T-helper 2 cell treated with Interferon-gamma antibody and Interleukin-4, amounts not matched to agents 100 ng/mL and 5 ng/mL, for 36 hours (primary cell): ENCODE measurements around the gene CALHM4. TPM values are rescaled to one million over a fixed set of nuclear protein-coding genes. Genes with fewer than 3 reads are reported as not detected.

Experiments
- intact Hi-C: fragments of 100-400 bp; cut with micrococcal nuclease; formaldehyde crosslinking; loops from one replicate; pipeline ENCODE4 v1.15.1; 2023
- total RNA-seq: library from RNA; stranded (reverse); gene quantifications from 2 replicates; pipeline ENCODE4 v1.2.3, GENCODE V29; 2022

CALHM4 gene
- total RNA-seq = not detected in 2 replicates

- intact Hi-C loops = no loop called here
Measured at GRCh38 chr6:116553451-116553850, at the start of gene CALHM4. Gene CALHM4, plus strand, starts transcription at chr6:116553751. Its CDS starts 43 bp downstream, at chr6:116553794.

DNA sequence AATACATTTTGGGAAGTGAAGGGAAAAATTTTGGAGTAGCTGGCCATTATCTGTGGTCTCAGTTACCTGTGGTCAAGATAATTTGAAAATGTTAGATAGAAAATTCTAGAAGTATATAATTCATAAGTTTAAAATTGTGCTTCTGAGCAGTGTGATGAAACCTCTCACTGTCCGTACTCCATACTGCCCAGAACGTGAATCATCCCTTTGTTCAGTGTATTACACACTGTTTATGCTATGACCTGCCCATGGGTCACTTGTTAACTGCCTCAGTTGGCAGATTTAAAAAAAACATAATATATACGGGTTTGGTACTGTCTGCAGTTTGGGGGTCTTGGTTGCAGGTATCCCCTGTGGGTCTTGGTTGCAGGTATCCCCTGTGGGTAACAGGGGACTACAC, 46.2 kb upstream of the CALHM4 start:
- intact Hi-C loops = no loop called here

DNA sequence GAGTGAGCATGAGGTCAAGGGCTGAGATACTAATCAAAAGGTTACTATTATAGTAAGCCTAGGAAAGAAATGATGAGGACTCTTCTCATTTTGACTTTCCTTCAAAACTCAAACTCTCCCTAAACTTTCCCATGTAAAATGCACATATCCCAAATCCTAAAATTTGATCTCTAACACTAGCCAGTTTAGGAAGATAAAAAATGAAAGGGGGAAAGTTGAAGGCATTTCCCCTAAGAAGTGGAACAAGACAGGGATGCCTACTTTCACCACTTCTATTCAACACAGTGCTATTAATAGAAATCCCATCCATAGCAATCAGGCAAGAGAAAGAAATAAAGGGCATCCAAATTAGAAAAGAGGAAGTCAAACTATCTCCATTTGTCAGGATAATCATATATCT, 45.0 kb upstream of the CALHM4 start:
- intact Hi-C loops = no loop called here

- intact Hi-C loops = loop anchor here (1.0 kb wide), 1 partner anchor 30 kb away; no protein-coding TSS in a partner anchor
Measured at GRCh38 chr6:116511424-116512110, 42.0 kb upstream of the CALHM4 start, which contains the start of gene CALHM5. Gene CALHM5, plus strand, starts transcription at chr6:116511639. Its CDS starts 58 bp downstream, at chr6:116511697.

DNA sequence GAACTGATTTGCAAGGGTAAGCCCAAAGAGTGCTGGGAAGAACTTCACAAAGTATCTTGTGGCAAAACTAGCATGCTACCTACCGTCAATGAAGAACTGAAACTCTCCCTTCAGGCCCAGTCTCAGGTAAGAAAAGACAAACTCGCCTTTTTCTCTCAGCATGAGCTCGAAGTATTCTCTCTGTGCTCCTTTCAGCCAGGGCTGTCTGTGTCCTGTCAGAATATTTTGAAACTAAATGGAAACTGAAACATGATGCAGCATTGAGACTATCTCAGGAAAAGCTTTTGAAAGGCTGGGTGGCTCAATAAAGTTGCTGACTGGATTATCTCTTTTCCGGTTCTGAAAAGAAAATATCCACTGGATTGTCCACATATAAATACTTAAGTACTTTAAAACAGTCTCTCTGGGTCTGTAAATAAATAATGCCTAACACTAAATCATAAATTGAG, 41.4 kb upstream of the CALHM4 start:
- intact Hi-C loops = loop anchor here (1.0 kb wide), 1 partner anchor 31 kb away; no protein-coding TSS in a partner anchor

GRCh38 chr6:116512734-116513133, 40.8 kb upstream of the CALHM4 start:
- intact Hi-C loops = loop anchor here (1.0 kb wide), 1 partner anchor 31 kb away; no protein-coding TSS in a partner anchor

- intact Hi-C loops = no loop called here
Measured at GRCh38 chr6:116513224-116513875, 40.2 kb upstream of the CALHM4 start.

DNA sequence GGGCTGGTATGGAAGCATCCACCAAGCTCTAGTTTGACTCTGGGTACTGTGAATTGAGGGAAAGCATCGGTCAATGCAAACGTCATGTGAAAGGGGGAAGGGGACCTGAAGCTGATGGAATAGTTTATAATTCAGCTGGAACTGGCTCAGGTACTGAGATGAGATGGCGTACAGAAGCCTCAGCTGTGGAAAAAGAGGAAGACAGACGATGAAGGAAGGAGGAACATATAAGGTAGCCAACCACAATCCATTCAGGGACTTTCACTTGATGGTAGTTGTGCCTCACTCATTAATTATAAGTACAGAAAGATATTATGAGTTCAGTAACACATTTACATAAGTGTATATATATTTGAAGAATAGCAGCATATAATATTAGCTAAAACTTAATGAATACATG, 39.4 kb upstream of the CALHM4 start:
- intact Hi-C loops = no loop called here

GRCh38 chr6:116515141-116515540, 38.4 kb upstream of the CALHM4 start:
- intact Hi-C loops = no loop called here

DNA sequence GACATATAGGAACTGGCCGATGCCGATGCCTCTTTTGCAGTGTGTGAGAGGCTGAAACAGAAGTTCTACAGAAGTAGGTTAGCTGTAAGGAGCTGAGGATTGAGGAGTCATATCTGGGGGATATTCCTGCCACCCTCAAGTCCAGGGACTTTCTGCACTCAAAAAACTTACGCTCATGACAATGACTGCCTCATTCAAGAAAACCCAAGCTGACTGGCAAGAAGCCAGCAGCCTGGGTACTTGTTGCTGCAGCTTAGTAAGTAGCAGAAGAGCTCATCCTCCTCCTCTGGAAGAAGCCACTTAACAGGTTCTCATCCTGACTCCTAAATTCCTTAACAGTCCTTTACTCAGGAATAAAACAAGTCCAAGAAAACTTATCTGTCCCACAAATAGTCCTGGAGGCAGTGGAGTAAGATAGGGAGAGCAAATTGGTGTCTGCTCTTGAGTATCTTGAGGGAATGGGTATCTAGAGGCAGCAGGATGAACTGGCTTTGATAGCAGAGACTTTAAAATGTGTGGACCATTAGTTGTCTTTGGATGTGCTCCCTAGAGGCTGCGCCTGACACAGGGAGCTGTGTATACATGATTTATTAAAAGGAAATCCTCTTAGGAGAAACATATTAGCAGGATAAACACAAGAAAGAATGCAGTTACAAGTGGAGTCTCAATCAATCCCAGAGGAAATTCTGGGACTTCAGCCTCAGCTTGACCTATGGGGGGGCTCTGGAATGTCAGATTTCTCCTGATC, 34.8 kb upstream of the CALHM4 start:
- intact Hi-C loops = no loop called here

DNA sequence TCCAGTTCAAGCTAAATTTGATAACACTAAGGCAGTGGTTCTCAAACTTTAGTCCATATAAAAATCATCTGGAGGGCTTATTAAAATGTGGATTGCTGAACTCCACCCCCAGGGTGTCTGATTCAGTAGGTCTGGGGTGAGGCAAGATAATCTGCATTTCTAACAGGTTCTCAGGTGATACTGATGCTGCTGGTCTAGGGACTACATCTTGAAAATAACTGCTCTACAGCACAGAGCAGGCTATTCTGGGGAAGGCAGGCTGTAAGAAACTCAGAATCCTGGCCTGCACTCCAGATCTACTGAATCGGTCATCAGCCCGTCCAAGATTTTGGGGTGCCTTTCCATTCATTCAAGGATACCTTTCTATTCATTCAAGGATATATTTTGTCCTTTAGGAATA, 30.7 kb upstream of the CALHM4 start:
- intact Hi-C loops = no loop called here

DNA sequence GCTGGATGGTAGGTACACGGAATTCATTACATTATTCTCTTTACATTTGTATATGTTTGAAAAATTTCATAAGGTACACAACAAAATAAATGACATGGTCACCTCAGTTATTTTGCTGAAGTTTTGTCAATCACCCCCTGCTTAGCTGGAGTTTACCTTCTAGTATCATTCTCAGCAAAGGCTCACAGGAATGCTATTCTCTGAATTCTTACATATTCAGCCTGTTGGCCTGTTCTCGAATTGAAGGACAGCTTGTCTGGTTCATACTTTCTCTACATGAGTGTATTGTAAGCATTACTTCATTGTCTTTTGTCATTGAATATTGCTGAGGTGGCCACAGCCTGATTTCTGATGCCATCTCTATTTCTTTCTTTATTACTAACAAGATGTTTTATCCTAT, 29.3 kb upstream of the CALHM4 start:
- intact Hi-C loops = no loop called here

- intact Hi-C loops = no loop called here
Measured at GRCh38 chr6:116528133-116528532, 25.4 kb upstream of the CALHM4 start.

- intact Hi-C loops = no loop called here
Measured at GRCh38 chr6:116528780-116529179, 24.8 kb upstream of the CALHM4 start.

- intact Hi-C loops = no loop called here
Measured at GRCh38 chr6:116529466-116530290, 23.9 kb upstream of the CALHM4 start.

DNA sequence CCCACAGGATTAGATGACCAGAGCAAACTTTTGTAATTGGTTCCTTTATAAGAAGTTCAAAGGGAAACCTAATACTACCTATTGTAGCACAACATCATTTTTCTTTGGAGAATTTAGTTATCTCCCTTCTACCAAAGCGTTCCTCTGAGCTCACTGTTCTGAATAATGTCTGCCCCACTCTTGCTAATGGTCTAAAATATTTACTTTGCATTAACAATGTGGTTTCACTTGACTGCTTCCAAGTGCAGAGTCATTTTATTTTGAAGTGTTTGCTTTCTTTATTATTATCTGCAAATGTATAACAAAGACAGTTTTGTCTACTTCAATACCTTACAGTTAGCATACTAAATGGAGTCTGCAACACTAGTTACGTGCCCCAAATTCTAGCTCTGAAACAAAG, 23.1 kb upstream of the CALHM4 start:
- intact Hi-C loops = no loop called here

DNA sequence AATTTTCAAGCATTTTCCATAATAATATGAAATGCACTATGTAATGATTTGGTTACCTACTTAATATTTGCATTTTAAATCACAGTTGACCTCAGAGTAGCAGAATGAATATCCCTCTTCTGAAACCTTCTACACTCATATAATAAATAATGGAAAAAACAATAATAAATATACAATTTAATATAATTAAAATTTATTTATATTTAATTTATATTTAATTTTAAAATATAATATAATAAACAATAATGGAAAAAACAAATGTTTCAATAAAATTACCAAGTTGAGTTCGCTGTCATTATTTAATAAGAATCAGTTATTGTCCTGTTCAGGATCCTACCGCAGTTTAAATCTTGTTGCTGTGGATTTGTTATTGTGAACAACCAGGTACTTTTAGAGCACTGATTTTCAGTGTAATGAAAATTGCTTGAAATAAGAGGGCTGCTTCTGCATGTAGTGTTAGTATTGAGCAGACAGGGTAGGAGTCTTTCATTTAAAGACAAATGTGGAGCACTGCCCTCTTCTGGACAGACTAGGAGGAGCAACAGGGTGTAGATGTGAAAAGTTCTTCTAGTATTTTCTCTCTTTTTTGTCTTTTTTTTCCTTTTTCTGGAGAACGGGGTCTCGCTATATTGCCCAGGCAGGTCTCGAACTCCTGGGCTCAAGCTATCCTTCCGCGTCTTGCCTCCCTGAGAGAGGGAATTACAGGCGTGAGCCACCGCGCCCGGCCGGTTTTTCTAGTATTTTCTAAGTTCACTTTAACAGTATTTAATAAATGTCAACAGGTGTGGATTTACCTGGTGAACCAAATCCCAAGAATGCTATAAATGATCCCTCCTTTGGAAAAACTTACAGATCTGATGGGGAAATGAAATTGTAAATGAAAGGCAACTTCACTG, 21.6 kb upstream of the CALHM4 start:
- intact Hi-C loops = loop anchor here (1.0 to 2.0 kb wide), 4 partner anchors 39 to 314 kb away; partner anchors contain the start of gene RWDD1

- intact Hi-C loops = loop anchor here (2.0 kb wide), 1 partner anchor 37 kb away; the partner anchor contains the start of gene RWDD1
Measured at GRCh38 chr6:116533233-116533957, 20.2 kb upstream of the CALHM4 start.

- intact Hi-C loops = loop anchor here (5.0 kb wide), 1 partner anchor 312 kb away; no protein-coding TSS in a partner anchor
Measured at GRCh38 chr6:116535109-116535508, 18.4 kb upstream of the CALHM4 start.
